GM18517 (cell line): Measurements from ENCODE around the gene FOXN3.
"Not testable (repeated sequence)": the region's sequence is repeated elsewhere in the genome, so short reads cannot be mapped to it uniquely, and the experiment has no call there.

Source experiments
- ATAC-seq: cut with Tn5 transposase; IDR thresholded peaks from one replicate; pipeline ENCODE4 v1.9.1; 2021; ENCODE audit warnings: mild to moderate bottlenecking, moderate library complexity; ENCODE audit not compliant: unreplicated experiment

FOXN3 gene

DNA sequence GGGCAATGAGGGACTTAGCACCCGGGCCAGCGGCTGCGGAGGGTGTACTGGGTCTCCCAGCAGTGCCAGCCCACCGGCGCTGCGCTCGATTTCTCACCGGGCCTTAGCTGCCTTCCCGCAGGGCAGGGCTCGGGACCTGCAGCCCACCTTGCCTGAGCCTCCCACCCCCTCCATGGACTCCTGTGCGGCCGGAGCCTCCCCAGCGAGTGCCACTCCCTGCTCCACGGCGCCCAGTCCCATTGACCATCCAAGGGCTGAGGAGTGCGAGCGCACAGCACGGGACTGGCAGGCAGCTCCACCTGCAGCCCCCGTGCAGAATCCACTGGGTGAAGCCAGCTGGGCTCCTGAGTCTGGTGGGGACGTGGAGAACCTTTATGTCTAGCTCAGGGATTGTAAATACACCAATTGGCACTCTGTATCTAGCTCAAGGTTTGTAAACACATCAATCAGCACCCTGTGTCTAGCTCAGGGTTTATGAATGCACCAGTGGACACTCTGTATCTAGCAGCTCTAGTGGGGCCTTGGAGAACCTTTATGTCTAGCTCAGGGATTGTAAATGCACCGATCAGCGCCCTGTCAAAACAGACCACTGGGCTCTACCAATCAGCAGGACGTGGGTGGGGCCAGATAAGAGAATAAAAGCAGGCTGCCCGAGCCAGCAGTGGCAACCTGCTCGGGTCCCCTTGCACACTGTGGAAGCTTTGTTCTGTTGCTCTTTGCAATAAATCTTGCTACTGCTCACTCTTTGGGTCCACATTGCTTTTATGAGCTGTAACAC, 305.1 kb downstream of the FOXN3 start:
- not testable (repeated sequence) for ATAC-seq

DNA sequence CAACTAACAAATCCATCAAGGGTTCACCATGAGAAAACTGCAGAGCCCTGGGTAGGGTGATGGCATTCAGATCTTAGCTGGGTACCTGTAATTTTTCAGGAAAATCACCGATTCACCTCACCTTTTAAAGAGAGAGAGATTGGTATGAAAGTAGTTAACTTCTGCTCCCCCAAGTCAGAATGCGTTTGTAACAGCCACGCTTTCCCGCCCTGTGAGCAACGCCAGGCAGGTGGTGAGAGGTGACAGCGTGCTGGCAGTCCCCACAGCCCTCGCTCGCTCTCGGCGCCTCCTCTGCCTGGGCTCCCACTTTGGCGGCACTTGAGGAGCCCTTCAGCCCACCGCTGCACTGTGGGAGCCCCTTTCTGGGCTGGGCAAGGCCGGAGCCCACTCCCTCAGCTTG, 305.8 kb downstream of the FOXN3 start:
- ATAC-seq = not testable (repeated sequence)

DNA sequence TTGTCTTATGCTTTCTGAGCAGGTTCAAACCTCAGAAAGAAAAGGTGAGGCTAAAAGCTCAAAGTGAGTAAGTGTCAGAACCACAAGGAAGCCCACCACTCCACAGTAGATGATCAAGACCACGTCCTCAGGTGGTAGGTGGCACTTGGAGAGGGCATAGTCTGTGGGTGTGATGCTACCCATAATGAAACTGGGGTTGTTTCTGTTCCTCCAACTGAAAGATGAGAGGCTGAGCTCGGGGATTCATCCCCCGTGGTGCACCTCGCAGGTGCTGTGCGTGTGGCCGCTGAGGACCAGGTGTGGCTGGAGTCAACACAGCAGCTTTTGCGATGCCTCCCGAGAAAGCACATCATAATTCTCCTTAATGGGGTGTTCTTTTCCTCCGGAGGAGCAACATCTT, 306.9 kb downstream of the FOXN3 start:
- ATAC-seq = no peak

DNA sequence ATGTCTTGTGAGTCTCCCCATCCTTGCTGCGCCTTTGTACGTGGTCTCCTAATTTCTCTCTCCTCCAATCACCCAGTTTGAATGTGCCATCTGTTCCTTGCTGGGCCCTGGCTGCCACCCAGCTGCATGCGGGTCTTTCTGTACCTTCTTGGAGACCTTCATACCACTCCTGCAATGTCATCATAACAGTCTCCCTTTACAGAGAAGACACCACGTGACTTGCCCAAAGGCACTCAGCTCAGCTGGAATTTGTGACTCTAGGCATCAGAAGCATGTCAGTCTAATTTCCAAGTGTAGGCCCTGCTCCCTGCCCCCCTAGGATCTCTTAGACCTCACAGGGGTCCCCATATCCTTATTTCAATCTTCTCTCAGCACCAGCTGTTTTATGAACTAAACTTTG, 308.4 kb downstream of the FOXN3 start:
- no peak for ATAC-seq

DNA sequence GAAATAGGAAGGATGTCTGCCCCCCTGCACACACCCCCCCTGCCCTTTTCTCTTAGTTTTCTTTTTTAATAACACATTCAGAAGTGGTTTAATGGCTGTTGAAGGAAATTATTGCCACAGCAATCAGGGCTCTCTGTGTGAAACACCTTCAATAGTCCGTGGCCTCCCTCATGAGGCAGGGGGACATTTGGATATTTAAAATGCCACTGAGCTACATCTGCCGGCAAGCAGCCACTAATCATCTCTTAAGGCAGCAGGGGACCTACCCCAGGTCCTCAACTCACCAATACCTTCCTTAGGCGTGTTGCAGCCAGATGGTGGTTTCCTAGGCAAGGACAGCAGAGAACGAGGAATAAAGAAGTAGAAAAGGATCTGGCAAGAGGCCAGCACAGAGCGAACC, 309.4 kb downstream of the FOXN3 start:
- ATAC-seq = no peak
